Fibroblast of gingiva (primary cell): ENCODE data around the gene TMEM204.

Experiments used
- DNase-seq: peaks from one replicate; pipeline ENCODE4 v3.0.0-alpha.2; 2011; ENCODE audit warnings: low read depth

TMEM204 gene

DNA sequence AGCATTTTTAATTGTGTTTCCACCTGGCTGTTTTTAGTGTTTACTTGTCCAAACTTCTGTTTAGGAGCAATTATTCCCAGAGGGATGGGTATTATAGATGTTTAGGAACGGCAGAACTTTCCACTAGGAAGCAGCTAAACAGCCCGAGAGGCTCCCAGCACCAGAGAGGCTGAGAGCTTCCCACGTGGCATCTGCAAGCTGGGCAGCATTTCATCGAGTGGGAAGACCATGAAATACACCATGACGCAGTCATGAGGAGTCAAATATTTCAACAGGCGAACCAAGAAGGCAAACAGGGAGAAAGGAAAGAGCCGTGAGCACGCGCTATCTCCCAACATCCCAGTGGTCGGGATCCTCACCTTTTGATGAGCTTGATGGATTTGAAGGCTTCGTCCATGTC lies 24.1 kb downstream of the TMEM204 start:
- DNase-seq, result no peak

DNA sequence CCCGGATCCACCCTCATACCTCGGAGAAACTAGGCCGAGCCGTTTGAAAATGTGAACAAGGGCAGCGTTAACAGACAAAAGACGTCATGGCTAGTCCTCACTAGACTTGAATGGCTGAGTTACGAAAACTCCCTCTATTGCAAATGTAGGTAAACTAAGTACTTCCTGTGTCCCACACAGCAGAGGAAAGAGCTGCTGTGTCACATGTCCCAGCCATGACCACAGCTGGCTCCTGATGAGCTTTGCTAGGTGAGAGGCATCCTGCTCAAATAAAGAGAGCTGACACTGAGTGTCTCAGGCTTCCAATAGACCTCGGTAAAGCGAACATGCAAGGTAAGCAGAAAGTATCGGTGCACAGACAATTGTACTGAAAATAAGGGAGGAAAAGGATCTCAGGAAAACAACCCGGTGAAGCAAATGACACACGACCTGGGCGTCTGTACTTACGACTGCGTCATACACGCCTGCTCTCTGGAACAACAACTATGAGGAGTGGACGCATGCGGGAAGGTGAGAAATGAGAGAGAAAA lies 26.0 kb downstream of the TMEM204 start:
- DNase-seq, result no peak

DNA sequence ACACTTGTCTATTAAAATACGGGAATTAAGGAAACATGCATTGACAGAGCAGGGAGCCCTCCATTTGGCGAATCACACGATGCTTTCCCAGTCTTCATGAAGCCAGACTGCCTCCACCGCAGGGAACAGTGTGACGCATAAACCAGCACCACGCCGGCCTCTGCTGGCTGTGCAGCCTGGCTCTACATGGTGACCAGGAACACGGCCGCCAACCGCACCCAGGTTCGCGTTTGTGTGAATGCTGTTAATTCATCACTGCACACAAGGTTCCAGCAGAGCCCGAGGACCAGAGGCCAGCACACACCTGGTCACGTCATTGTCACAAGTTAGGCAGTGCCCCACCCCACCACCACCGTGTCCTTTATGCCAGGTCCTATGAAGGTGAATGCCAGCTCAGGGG lies 26.7 kb downstream of the TMEM204 start:
- no peak for DNase-seq

DNA sequence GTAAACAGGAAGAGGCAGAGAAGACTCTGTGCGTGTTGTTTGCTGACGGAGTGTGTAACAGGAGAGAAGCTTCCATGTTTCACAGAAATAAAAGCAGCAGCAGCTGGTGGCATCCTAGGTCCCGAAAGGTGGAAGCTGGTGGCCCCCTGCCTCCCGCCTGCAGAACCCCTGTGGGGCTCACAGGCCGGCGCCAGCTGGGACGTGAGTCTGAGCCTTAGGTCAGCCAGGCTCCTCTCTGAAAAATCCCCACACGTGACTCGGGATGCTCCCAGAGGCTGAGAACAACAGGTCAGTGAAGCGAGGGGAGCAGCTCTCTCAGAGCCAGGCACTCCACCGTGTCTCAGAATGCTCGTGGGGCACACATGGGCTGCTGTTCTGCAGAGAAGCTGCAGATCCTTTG lies 27.4 kb downstream of the TMEM204 start:
- no peak for DNase-seq

DNA sequence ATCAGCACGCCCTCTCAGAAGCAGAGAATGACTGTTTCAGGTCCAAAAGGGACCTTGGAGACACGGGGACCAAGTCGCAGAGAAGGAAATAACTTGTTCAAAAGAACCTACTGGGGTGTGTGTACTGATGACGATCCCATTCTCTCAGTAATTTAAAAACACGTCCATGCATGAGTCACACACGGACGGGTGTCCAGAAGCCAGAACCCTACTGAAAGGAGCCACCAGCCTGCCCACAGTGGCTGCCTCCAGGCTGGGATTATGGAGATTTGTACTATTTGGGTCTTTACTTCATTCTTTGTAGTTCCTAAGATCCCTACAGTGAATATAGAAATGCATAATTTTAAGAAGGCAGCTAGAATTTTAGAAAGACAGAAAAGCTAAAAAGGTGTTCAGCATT lies 27.8 kb downstream of the TMEM204 start:
- DNase-seq, result no peak

DNA sequence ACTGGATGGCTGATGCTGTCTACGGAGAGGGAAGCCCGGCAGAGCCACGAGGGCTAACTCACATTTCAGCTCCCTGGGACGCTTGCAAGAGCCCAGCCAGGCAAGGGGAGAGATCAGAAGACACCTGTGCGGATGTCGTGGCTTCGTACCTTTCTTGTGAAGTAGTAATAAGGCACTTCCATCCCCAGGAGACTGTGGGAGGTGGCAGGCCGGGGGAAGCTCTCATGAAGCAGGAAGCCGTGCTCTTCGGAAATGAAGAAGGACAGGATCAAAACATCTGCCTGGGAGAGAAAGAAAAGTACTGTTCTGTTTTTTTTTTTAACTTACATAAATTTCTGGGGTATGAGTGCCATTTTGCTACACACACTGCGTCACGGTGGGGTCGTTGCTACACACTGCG lies 28.4 kb downstream of the TMEM204 start:
- no peak for DNase-seq

DNA sequence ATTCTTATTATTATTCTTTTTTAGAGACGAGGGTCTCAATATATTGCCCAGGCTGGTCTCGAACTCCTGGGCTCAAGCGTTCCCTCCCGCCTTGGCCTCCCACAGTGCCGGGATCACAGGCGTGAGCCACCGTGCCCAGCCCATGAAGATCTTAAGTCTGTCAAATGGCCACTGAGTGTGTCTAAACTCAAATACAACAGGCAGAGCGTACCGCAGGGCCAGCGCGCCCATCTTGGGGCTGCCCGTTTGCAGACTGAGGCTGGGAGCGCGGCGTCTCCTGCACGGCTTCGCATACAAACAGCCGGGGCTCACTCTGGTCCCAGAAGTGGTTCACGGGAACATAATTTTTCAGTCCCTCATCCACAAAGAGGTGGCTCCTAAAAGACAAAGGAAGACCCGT lies 30.3 kb downstream of the TMEM204 start:
- no peak for DNase-seq

DNA sequence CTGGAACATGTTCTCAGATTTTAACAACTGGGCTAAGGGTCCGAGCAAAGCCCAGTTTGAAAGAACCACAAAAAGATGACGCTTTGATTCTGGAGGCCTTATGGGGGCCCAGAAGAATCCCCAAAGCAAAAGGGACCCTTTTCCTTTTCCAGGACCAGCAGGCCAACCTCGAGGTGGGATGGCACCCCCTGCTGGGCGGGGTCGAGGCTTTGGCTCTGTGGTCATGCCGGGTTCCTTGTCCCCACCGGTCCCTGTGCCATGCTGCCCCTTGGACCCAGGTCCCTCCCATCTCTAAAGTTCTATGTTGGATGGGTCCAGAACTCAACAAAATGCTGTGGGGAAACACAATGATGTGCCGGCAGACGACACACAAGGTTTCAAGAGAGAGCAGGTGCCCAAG lies 30.9 kb downstream of the TMEM204 start:
- DNase-seq, result no peak

DNA sequence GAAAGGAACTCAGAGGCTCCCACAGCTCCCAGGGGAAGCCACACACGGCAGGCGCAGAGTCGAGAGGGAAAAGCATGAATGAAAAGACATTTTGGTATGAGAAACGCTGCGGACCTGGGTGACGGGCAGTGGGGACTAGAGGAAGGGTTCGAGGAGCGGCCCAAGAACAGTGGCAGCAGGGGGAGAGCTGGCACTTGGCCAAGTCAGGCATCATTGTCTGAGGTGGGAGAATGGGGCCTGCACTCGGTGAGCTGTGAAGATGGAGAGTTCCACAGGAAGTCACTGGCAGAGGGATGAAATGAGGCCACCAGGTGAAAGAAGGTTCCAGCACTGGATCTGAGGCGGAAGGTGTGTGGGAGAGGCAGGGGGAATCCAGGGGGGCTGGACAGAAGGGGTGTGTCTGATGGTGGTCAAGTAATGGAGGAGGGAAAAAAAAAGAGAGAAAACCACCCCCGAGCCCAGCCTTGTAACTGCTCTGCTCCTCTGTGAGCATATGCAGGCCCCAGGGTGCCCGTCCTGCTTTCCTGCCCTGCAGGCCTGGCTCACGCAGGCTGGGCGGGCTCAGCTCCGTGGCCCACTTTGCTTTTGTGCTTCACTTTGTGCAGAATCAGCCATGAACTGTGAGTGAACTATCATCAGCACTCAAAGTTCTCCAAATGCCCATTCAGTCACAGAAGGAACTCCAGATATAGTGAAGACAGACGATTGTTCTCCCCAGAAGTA lies 31.8 kb downstream of the TMEM204 start:
- DNase-seq, result no peak

DNA sequence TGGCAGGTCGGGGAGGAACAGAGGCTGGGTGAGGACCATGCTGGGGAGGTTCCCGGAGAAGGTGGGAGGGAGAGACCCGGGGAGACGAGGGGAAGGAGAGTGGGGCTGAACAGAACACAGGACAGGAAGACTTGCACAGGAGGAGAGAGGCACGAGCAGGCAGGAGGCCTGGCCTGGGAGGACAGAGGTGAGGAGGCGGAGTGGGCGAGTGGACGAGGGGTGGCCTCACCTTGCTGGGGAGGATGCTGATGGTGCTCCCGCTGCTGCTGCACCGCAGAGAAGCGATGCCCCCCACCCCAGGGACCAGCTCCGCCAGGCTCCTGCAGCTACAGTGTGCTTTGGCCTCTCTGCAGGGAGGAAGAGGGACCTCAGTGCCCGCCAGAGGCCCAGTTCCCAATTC lies 34.5 kb downstream of the TMEM204 start:
- no peak for DNase-seq

DNA sequence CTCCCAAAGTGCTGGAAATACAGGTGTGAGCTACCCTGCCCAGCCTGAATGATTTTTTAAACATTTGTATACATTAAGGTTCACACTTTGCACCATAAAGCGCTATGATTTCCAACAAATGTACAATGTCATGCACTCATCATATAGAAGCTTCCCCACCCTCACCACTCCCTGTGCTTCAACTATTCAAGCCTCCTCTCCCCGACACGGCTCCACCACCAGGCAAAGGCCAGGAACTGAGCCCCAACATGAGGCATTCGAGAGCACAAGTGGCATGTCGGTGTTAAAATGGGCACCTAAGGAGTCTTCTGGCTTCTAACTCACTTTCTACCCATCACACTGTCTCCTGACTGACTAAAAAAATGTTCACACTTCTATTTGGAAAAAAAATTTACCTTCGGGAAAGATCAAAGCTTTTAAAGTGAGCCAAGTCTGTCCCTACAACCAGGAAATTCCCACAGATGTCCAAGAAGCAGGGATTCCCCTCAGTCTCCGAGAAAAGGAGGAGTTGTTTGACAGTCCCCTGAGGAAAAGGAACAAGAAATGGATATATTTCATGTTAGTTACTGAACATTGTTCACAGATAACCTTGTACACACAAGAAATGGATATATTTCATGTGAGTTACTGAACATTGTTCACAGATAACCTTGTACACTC lies 37.7 kb downstream of the TMEM204 start:
- no peak for DNase-seq

DNA sequence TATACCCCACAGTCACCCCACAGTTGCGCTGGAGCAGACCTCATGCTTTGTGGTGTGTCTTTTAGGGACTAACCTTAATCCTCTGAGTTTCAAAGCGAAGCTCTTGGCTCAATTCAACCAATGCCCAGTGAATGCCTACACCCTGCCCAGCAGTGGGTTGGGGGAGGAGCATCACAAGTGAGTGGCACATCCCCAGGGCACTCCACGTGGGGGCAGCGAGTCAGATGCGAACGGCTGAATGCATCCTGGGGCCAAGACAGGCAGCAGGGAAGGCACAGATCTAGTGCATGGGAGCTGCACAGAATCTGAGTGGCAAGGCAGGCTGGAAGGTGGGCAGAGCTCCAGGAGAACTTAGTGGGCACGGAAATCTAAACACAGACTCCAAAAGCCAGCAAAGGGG lies 39.2 kb downstream of the TMEM204 start:
- no peak for DNase-seq

DNA sequence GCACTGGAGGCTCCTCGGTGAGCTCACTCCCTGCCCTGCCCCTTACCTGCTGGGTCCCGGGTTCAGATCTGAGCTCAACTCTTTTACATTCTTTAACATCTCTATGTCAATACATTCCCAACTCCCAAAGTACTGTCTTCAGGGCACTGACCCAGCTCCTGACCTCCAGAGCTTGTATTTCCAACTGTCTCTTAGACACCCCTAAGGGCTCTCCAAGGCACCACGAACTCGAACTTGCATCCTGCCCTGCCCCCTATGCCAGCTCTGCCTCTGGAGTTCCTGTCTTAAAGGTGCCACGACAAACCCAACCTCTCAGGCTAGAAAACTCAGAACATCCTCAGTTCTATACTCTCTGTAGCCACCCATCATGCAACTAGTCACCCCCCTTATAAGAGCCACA lies 39.8 kb downstream of the TMEM204 start:
- no peak for DNase-seq

DNA sequence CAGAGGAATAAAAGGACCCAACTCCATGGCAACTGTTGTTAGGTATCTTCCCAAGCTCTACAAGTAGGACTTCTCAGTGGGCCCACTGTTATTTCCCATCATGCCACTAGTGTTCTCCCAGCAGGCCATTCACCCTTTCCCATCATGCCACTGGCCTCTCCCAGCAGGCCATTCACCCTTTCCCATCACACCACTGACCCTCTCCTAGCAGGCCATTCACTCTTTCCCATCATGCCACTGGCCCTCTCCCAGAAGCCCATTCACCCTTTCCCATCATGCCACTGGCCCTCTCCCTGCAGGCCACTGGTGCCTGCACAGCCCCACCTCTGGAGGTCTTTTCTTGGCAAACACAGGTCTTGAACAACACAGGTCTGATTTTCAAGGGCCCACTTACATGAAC lies 42.1 kb downstream of the TMEM204 start:
- no peak for DNase-seq

DNA sequence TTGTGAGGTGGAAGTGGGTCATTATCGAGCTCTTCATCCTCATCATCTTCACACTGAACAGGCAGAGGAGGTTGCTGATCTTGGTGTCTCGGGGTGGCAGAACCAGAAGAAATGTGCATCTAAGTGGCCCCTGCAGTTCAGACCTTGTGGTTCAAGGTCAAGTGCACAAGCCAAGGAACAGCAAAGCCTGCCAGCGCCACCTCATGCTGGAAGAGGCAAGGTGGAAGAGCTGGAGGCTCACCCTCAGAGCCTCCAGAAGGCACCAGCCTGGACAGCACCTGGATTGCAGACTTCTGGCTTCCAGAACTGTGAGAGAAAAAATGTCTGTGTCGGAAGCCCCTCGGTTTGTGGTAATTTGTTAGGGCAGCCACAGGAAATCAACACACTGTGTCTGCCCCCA lies 45.7 kb downstream of the TMEM204 start:
- no peak for DNase-seq

DNA sequence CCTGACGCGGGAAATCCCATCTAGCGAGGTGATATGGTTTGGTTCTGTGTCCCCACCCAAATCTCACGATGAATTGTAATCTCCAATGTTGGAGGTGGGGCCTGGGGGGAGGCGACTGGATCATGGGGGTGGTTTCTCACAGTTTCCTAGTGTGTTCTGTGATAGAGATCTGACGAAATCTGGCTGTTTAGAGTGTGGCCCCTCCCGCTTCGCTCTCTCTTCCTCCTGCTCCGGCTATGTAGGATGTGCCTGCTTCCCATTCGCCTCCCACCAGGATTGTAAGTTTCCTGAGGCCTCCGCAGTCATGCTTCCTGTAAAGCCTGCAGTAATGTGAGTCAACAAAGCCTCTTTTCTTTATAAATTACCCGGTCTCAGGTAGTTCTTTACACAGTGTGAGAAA lies 46.8 kb downstream of the TMEM204 start:
- no peak for DNase-seq

DNA sequence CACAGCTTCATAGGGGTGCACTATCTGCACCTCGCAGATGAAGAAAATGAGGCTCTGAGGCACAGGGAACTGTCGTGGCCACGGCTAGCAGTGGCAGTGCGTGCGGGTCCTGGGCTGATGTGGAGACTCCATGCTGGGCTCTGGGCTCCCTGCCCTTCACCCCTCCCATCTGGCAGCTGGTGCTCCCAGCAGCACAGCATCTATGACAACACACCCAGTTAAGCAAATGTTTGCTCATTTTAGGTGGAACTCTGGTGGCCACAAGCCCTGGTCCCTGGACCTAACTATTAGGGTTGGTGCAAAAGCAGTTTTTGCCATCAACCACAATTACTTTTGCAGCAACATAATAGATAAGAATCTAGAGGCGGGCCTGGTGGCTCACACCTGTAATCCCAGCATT lies 47.5 kb downstream of the TMEM204 start:
- no peak for DNase-seq

DNA sequence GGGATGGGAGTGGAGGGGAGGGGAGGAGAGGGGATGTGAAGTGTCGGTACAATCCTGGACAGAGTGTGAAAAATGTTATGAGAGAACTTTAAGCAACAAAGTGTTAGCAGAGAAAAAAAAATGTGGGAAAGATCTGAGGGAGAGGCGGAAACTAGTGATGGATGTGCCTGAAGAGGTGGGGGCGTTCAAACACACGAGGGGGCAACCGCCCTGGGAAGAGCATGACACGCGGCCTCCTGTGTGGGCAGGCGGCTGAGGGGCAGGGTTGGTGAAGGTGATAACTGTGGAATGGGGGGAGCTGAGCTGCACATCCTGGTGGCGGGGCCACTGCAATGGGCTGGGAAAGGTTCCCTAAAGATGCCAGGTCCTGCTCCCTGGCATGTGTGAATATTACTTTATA lies 48.3 kb downstream of the TMEM204 start:
- no peak for DNase-seq

DNA sequence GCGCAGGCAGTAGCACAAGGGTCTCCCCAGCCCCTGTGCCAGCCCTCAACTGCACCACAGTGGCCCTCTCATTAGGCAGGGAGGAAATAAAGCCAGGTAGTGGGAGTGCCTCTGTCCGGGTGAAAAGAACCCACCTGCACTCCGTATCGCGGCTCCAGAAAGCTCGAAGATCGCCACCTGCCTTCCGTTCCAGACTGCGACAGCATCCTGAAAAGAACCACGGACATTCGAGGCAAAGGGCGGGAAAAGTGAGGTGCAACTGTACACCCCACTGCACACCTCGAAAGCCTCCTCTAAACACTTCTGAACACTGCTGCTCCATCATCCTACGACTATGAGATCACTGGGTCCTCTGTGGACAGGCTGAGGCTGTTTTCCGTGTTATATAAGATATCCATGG lies 49.7 kb downstream of the TMEM204 start:
- no peak for DNase-seq

DNA sequence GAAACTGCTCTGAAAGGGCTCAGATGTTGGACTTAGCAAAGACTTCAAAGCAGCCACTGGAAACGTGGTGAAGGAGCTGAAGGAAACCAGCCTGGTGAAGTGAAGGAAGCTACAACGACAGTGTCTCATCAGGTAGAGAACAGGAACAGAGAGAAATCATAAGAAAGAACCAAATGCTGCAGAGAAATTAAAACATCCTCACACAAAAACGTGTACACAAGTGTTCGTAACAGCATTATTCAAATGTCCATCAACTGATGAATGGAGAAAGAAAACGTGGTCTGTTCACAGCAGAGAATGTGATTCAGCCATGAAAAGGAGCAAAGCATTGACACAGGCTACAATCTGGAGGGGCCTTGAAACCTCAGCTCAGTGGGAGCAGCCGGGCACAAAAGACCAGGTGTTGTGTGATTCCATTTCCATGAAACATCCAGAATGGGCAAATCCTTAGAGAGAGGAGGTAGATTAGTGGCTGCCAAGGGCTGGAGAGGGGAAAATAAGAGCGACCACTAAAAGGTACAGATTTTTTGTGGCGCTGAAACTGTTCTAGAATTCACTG lies 51.5 kb downstream of the TMEM204 start:
- no peak for DNase-seq

DNA sequence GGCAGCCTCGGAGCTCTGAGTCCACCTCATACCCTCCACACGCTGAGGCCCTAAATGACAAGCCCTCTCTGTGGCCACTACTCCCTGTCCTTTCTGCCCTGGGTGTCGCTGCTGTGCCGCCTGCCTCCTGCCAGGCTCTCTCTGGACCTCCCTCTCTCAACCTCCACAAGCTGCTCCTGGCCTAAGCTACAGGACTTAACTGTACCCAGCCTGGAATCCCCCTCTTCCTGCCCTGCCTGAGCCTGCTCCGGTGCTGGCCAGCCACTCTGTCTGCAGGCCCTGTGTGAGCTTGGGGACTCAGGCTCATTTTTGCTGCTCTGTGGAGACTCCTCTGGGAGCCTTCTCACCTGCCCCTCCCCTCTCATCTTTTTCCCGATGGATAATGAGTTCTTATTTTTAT lies 56.9 kb downstream of the TMEM204 start:
- no peak for DNase-seq

DNA sequence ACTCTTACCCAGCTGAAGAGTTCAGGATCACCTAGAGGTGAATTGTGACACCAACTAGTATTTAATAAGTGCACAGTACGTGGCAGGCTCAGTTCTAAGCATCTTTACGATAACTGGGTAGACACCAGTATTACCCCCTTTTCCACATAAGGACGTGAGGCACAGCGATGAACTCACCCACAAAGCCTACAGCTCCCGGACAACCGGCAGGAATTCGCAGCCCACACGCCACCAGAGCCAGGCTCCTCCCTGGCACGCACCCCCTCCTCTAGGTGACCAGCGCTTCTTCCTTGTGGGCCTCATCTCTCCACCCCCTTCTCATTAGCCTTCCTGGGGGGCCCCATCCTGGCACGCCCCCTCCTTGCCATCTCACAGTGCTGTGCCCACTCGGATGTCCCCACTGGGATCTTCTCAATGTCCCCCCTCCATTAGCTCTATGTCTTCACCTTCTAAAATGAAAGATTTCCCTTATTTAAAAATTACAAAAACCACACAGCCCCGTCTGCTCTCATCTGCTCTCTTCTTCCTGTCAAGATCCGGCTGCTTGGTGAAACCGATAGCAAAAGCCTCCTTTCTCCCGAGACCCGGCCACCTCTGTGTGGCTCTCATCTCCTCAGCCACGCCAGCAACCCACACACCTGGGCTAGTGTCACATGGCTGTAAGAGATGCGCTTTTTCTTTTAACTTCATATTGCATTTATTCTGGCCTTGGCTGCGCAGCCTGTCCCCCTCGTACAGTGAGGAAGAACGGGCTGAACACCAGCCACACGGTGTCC lies 57.7 kb downstream of the TMEM204 start:
- no peak for DNase-seq

DNA sequence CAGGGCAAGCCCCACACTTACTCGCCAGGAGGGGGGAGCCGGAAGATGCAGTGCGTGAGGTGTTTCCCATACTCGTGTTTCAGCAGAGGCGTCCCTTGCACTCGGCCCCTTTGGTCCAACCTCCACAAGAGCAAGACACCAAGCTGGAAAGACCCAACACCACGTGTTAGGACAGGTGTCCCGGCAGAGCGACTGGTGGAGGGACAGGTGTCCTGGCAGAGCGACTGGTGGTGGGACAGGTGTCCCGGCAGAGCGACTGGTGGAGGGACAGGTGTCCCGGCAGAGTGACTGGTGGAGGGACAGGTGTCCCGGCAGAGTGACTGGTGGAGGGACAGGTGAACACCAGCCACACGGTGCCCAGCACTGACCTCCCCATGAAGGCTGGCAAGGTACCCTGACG lies 59.0 kb downstream of the TMEM204 start:
- no peak for DNase-seq
